Measurements from ENCODE around the gene LCOR. TPM values are rescaled to one million over a fixed set of nuclear protein-coding genes. Genes with fewer than 3 reads are reported as not detected.

LCOR gene
- total and polyA plus RNA-seq, 4 donors: 3.3 to 68.4 (median 17.9) TPM

DNA sequence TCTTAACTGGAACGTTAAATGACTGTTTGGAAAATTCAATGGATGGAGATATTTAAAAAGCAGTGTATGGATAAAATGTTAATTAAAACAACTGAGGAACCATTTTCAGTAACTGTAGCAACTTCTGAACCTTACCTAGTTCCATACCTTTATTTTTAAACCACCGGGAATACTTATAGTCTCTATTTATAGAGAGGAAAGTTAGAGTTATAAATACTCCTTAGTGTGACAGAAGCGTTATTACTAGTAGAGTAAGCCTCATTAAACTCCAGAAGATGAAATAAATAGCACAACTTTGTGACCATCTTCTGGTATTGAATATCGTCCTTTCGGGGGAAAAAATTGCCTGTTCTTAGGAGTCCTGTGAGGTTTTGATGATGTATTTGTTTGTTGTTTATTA is 114.9 kb downstream of the LCOR start:
- Histone ChIP-seq H3K27me3 (ENCODE audit: control insufficient read depth in 3 of 3, insufficient read depth in 3 of 3, low read length in 2 of 3) (no peaks in the 10 kb centered on the region), H3K27ac (ENCODE audit: low read depth in 1 of 2, low read length in 1 of 2) (no peak overlapping the region), H3K4me3 (no peak overlapping the region), H3K4me1 (ENCODE audit: control insufficient read depth in 5 of 5, insufficient read depth in 5 of 5, low read length in 5 of 5) (peaks cover 0 to 3% (median 0%) of the 10 kb centered on the region in 5 donors), H3K9ac (ENCODE audit: insufficient read depth in 1 of 2, low read length in 2 of 2) (no peak overlapping the region), H3K9me3 (ENCODE audit: control insufficient read depth in 4 of 4, insufficient read depth in 3 of 4, low read length in 3 of 4) (no peaks in the 10 kb centered on the region), H3K36me3 (ENCODE audit: control insufficient read depth in 4 of 4, insufficient read depth in 4 of 4, low read length in 4 of 4) (peaks cover 0 to 7% (median 3%) of the 10 kb centered on the region in 4 donors)
- DNase-seq (no peak), ATAC-seq (ENCODE audit: insufficient read depth, low FRiP score) (no peak)
- no peak for TF ChIP-seq CTCF (IDR thresholded peaks at IDR 0.05; ENCODE audit: control extremely low read depth, extremely low read depth)
- WGBS, 2 donors: 92 to 96% methylated on average over 5 of the region's 5 CpGs

DNA sequence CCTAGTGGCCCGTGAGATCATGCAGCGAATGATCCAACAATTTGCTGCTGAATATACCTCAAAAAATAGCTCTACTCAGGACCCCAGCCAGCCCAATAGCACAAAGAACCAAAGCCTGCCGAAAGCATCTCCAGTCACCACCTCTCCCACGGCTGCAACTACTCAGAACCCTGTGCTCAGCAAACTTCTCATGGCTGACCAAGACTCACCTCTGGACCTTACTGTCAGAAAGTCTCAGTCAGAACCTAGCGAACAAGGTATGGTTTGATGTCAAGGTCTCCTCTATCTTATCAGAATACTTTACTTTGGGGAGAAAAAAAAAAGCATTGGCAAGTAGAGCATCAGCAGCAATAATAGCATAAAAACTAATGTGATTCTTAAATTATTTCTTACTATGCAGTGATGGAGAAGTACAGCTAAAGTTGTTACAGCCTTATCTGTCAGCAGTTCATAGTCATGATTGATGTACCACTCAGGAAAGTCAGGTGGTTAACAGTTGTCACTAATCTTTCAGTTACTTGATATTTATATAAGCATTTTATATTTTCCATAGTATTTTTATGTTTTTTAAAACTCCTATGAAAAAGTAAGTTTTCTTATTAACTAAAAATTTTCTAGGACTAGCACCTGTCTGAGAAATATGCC is 117.1 kb downstream of the LCOR start:
- Histone ChIP-seq H3K9ac (ENCODE audit: insufficient read depth in 1 of 2, low read length in 2 of 2) (no peak overlapping the region), H3K4me1 (ENCODE audit: control insufficient read depth in 5 of 5, insufficient read depth in 5 of 5, low read length in 5 of 5) (peaks cover 0 to 3% (median 0%) of the 10 kb centered on the region in 5 donors), H3K4me3 (no peak overlapping the region), H3K9me3 (ENCODE audit: control insufficient read depth in 4 of 4, insufficient read depth in 3 of 4, low read length in 3 of 4) (no peaks in the 10 kb centered on the region), H3K27ac (ENCODE audit: low read depth in 1 of 2, low read length in 1 of 2) (no peak overlapping the region), H3K27me3 (ENCODE audit: control insufficient read depth in 3 of 3, insufficient read depth in 3 of 3, low read length in 2 of 3) (no peaks in the 10 kb centered on the region), H3K36me3 (ENCODE audit: control insufficient read depth in 4 of 4, insufficient read depth in 4 of 4, low read length in 4 of 4) (peaks cover 0 to 13% (median 5%) of the 10 kb centered on the region in 4 donors)
- WGBS, 2 donors: 91 to 97% methylated on average over 5 of the region's 5 CpGs
- DNase-seq: no peak
- no peak for ATAC-seq (ENCODE audit: insufficient read depth, low FRiP score)
- TF ChIP-seq CTCF (IDR thresholded peaks at IDR 0.05; ENCODE audit: control extremely low read depth, extremely low read depth): no peak

DNA sequence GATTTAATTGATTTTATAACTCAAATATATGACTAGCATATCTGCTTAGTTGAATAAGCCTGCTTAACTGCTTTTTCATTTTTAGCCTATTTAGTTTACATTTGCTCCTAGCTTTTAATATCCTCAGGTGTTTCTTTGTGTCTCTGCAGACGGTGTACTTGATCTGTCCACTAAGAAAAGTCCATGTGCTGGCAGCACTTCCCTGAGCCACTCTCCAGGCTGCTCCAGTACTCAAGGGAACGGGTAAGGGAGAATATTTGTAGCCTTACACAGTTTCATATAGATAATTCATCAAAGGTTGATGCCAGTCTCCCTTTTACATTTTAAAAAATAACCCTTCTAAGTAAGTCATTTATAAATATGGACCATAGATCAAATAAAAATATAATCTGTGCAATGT is 119.9 kb downstream of the LCOR start:
- H3K9ac ChIP-seq (ENCODE audit: insufficient read depth in 1 of 2, low read length in 2 of 2): no peak overlapping the region
- no peak overlapping the region for H3K27ac ChIP-seq (ENCODE audit: low read depth in 1 of 2, low read length in 1 of 2)
- 91 to 93% methylated on average over 2 of the region's 2 CpGs for WGBS, 2 donors
- no peaks in the 10 kb centered on the region for H3K9me3 ChIP-seq (ENCODE audit: control insufficient read depth in 4 of 4, insufficient read depth in 3 of 4, low read length in 3 of 4)
- peaks cover 0 to 6% (median 0%) of the 10 kb centered on the region in 5 donors for H3K4me1 ChIP-seq (ENCODE audit: control insufficient read depth in 5 of 5, insufficient read depth in 5 of 5, low read length in 5 of 5)
- TF ChIP-seq CTCF (IDR thresholded peaks at IDR 0.05; ENCODE audit: control extremely low read depth, extremely low read depth): no peak
- ATAC-seq (ENCODE audit: insufficient read depth, low FRiP score) (no peak), DNase-seq (no peak)
- peaks cover 12 to 27% (median 15%) of the 10 kb centered on the region in 4 donors for H3K36me3 ChIP-seq (ENCODE audit: control insufficient read depth in 4 of 4, insufficient read depth in 4 of 4, low read length in 4 of 4)
- H3K27me3 ChIP-seq (ENCODE audit: control insufficient read depth in 3 of 3, insufficient read depth in 3 of 3, low read length in 2 of 3): no peaks in the 10 kb centered on the region
- no peak overlapping the region for H3K4me3 ChIP-seq

DNA sequence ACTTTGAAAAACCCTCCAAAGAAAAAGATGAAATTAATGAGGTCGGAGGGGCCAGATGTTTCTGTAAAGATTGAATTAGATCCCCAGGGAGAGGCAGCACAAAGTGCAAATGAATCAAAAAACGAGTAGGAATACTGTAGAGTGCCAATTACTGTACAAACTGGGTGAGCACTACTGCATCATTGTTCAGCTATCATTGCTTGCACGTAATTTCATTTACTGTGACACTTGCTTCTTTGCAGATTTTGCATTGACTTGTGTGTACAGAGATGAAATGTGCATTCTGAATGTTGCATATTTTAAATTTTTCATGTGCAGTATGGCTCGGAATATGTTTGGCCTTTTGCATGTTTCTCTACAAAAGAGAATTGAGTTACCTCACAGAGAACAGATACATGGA is 123.7 kb downstream of the LCOR start:
- no peak overlapping the region for H3K9ac ChIP-seq (ENCODE audit: insufficient read depth in 1 of 2, low read length in 2 of 2)
- H3K9me3 ChIP-seq (ENCODE audit: control insufficient read depth in 4 of 4, insufficient read depth in 3 of 4, low read length in 3 of 4): no peaks in the 10 kb centered on the region
- 93 to 94% methylated on average over 4 of the region's 4 CpGs for WGBS, 2 donors
- H3K27me3 ChIP-seq (ENCODE audit: control insufficient read depth in 3 of 3, insufficient read depth in 3 of 3, low read length in 2 of 3): no peaks in the 10 kb centered on the region
- no peak overlapping the region for H3K27ac ChIP-seq (ENCODE audit: low read depth in 1 of 2, low read length in 1 of 2)
- no peak for TF ChIP-seq CTCF (IDR thresholded peaks at IDR 0.05; ENCODE audit: control extremely low read depth, extremely low read depth)
- H3K36me3 ChIP-seq (ENCODE audit: control insufficient read depth in 4 of 4, insufficient read depth in 4 of 4, low read length in 4 of 4): peaks cover 12 to 27% (median 14%) of the 10 kb centered on the region in 4 donors
- H3K4me1 ChIP-seq (ENCODE audit: control insufficient read depth in 5 of 5, insufficient read depth in 5 of 5, low read length in 5 of 5): peaks cover 0 to 14% (median 0%) of the 10 kb centered on the region in 5 donors
- DNase-seq: no peak
- no peak overlapping the region for H3K4me3 ChIP-seq
- ATAC-seq (ENCODE audit: insufficient read depth, low FRiP score): no peak

Data from lung (tissue), 12 donors.